GM08714 (cell line): Measurements from ENCODE around the gene LRRC7.

Experiments
- H3K4me3 ChIP-seq: fragments of 200-500 bp; sonication (Bioruptor generic); 2 replicates; pipeline ENCODE4 v1.5.1; 2014; ENCODE audit warnings: mild to moderate bottlenecking, low read length, inconsistent platforms
- ZNF274 ChIP-seq: IDR thresholded peaks from 2 replicates; pipeline ENCODE4 v1.6.1; 2012; ENCODE audit warnings: mild to moderate bottlenecking, low read depth, low read length

LRRC7 gene

GRCh38 chr1:69568421-69569174 lies 876 bp downstream of the LRRC7 start:
- H3K4me3 ChIP-seq, result no peak overlapping the region
- TF ChIP-seq ZNF274, result no peak

- no peak overlapping the region for H3K4me3 ChIP-seq
- no peak for TF ChIP-seq ZNF274
Observed at GRCh38 chr1:69569175-69569541, 1.4 kb downstream of the LRRC7 start.

- H3K4me3 ChIP-seq, result no peak overlapping the region; the same call in 1 of the 2 replicates
- TF ChIP-seq ZNF274, result no peak
Observed at GRCh38 chr1:69569576-69570328, 2.0 kb downstream of the LRRC7 start.

- H3K4me3 ChIP-seq, result no peak overlapping the region
- TF ChIP-seq ZNF274, result no peak
Observed at GRCh38 chr1:69570356-69570755, 2.6 kb downstream of the LRRC7 start.

- no peak for TF ChIP-seq ZNF274
- no peak overlapping the region for H3K4me3 ChIP-seq
Observed at GRCh38 chr1:69572921-69573320, 5.2 kb downstream of the LRRC7 start.

GRCh38 chr1:69573911-69574310 lies 6.2 kb downstream of the LRRC7 start:
- H3K4me3 ChIP-seq, result no peak overlapping the region
- TF ChIP-seq ZNF274, result no peak

GRCh38 chr1:69585666-69586065 lies 17.9 kb downstream of the LRRC7 start:
- no peak overlapping the region for H3K4me3 ChIP-seq
- TF ChIP-seq ZNF274, result no peak

GRCh38 chr1:69587391-69587790 lies 19.7 kb downstream of the LRRC7 start:
- TF ChIP-seq ZNF274, result no peak
- H3K4me3 ChIP-seq, result no peak overlapping the region

GRCh38 chr1:69589799-69590198 lies 22.1 kb downstream of the LRRC7 start:
- no peak for TF ChIP-seq ZNF274
- H3K4me3 ChIP-seq, result no peak overlapping the region

GRCh38 chr1:69592341-69592740 lies 24.6 kb downstream of the LRRC7 start:
- no peak overlapping the region for H3K4me3 ChIP-seq
- no peak for TF ChIP-seq ZNF274

GRCh38 chr1:69595486-69595885 lies 27.8 kb downstream of the LRRC7 start:
- no peak for TF ChIP-seq ZNF274
- H3K4me3 ChIP-seq, result no peak overlapping the region

- no peak for TF ChIP-seq ZNF274
- no peak overlapping the region for H3K4me3 ChIP-seq
Observed at GRCh38 chr1:69611316-69611715, 43.6 kb downstream of the LRRC7 start.

GRCh38 chr1:69613414-69613813 lies 45.7 kb downstream of the LRRC7 start:
- TF ChIP-seq ZNF274, result no peak
- H3K4me3 ChIP-seq, result no peak overlapping the region

- TF ChIP-seq ZNF274, result no peak
- H3K4me3 ChIP-seq, result no peak overlapping the region
Observed at GRCh38 chr1:69638673-69639072, 71.0 kb downstream of the LRRC7 start.

GRCh38 chr1:69639159-69639558 lies 71.4 kb downstream of the LRRC7 start:
- no peak for TF ChIP-seq ZNF274
- no peak overlapping the region for H3K4me3 ChIP-seq
